GM21360 (cell line): Measurements from ENCODE around the gene PRDX1.

Experiments used
- ATAC-seq: cut with Tn5 transposase; IDR thresholded peaks from one replicate; pipeline ENCODE4 v1.9.1; 2021; ENCODE audit warnings: mild to moderate bottlenecking, moderate library complexity; ENCODE audit not compliant: unreplicated experiment

Gene PRDX1

DNA sequence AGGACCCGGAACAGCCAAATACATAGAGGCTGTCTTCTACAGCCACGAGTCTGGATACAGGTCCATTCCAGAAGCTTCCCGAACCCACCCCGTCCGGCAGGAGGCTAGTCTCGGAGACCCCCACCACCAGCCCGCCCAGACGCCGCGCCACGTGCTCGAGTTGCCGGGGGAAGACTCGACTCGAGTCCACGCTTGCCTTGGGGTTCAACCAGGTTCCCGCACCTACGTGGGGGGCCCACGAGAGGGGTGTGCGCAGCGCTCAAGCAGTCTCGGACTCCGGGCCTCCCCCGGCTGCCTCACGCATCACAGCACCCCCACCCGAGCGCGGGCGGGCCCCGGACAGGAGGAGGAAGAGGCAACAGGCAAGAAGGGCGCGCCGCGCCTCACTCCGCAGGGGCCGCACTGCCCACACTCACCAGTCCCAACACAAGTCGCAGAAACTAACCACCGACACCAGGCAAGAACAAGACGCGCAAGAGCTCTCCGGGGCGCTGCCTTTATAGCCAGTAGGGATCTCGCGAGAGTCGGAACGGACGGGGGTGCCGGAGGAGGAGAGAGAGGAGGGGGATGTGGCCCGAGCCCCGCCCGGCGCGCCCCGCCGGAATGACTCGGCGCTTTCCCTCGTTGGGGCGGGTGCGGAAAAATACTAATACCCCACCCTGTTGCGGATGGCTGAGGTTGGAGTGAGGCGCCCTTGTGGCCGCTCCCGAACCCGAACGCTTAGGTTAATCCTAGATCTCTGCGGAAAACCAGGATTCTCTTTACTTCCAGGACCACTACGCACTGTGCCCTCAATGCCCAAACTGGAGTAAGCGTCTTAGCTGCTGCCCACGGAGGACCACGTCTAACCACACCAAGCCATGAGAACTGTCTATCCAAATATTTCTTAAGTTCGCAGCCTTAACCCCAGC is at the start of gene PRDX1:
TSS of gene PRDX1 (minus strand) at position 472 of the 911 bp plus-strand sequence. CDS start 2,841 bp downstream, outside the sequence.
- peak; percentile 82 for ATAC-seq

GRCh38 chr1:45570631-45571030 is 48.9 kb upstream of the PRDX1 start:
- ATAC-seq, result no peak

GRCh38 chr1:45569962-45570581 is 48.4 kb upstream of the PRDX1 start:
- peak; percentile 57 for ATAC-seq

GRCh38 chr1:45569571-45569961 is 47.9 kb upstream of the PRDX1 start:
- ATAC-seq, result no peak

GRCh38 chr1:45568421-45568820 is 46.7 kb upstream of the PRDX1 start:
- no peak for ATAC-seq

DNA sequence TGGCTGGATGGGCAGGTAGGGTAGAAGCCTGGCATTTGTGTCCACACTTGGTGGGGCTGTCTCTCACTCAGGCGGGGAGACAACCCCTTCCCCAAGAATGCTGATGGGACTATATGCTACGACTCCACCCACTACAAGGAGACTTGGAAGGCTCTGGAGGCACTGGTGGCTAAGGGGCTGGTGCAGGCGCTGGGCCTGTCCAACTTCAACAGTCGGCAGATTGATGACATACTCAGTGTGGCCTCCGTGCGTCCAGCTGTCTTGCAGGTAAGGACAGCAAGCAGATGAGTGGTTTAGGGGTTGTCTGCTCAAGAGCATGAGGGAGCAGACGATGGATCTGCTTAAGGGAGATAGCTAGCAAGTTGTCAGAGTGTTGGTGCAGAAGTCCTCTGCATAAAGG is 46.2 kb upstream of the PRDX1 start:
- ATAC-seq, result no peak

DNA sequence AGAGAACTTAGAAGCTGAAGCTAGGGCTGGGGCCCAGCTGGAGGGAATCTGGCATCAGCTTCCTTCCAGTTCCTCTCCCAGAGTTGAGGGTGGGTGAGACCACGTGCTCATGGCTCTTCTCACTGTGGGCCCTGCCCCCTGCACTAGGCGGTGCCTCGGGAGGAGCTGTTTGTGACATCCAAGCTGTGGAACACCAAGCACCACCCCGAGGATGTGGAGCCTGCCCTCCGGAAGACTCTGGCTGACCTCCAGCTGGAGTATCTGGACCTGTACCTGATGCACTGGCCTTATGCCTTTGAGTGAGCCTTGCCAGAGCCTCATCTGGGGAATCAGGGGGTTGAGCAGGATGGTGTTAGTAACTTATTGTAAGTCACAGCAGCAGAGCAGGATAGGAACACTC is 45.0 kb upstream of the PRDX1 start:
- no peak for ATAC-seq

DNA sequence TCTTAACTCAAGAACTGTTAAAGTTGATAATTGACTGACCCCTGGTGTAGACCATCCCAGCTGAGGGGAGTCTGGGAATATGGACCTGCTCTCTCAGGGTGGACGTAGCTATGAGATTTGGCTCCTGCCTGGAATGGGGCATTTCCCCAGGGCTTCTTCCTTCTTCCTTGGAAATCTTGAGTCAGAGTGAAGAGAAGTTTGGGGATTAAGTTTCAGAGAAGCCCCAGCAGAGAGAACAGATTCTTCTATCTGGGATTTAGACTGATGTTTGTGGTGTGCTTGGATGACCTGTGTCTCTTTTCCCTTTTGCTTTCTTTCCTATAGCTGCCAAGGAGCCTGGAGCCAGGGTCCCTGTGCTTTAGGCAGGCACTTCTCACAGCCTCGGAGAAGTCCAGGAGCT is 42.2 kb upstream of the PRDX1 start:
- ATAC-seq, result no peak

- no peak for ATAC-seq
Measured at GRCh38 chr1:45557422-45557944, 35.8 kb upstream of the PRDX1 start.

GRCh38 chr1:45554198-45554597 is 32.5 kb upstream of the PRDX1 start:
- no peak for ATAC-seq

DNA sequence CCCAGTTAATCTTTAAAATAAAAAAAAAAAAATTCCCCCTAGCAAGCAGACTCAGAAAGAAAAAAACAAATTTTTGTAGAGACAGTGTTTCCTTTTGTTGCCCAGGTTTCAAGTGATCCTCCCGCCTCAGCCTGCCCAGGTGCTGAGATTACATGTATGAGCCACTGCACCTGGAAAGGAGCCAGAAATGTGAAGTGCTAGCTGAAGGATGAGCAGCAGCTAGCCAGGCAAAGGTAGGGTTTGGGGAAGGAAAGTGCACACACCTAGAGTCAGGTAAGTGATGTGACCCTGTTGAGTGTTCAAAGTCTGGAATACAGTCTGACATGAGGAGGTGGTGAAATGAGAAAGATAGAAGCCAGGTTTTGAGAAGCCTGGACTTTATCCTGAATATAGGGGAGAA is 30.6 kb upstream of the PRDX1 start:
- no peak for ATAC-seq

GRCh38 chr1:45551684-45552083 is 30.0 kb upstream of the PRDX1 start:
- no peak for ATAC-seq

- ATAC-seq, result peak; percentile 84
Measured at GRCh38 chr1:45550401-45551351, 29.0 kb upstream of the PRDX1 start, which contains the start of gene AKR1A1. Gene AKR1A1, plus strand, starts transcription at chr1:45550826. Its CDS starts 10,969 bp downstream, at chr1:45561795.

DNA sequence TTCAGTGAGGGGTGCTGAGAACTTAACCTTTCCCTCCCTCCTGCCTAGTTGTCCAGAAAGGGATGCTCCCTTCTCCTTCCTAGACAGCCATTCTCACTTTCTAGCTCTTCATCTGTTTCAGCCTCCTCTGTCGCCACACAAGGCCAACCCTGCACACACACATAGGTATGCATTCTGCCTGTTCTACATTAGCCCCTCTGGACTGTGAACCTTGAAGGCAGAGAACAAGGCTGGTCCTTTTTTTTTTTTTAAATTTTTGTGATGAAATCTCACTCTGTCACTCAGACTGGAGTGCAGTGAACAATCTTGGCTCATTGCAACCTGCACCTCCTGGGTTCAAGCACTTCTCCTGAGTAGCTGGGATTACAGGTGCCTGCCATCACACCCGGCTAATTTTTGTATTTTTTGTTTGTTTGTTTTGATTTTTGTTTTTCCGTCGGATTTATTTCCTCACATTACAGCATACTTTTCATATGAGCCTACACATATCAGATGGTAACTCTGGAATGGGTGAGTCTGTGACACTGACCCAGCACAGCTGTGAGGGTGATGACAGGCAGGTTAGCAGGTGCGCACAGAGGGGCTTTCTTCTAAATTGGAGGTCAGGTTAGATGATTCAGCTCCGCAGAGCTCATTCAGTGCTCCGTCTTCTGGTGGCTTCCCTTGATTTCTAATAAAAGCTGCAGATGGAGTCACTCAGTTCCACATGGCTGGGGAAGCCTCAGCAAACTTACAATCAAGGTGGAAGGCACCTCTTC is 24.0 kb upstream of the PRDX1 start:
- ATAC-seq, result no peak

- no peak for ATAC-seq
Measured at GRCh38 chr1:45545019-45545493, 23.4 kb upstream of the PRDX1 start.

- ATAC-seq, result no peak
Measured at GRCh38 chr1:45544530-45544929, 22.8 kb upstream of the PRDX1 start.

DNA sequence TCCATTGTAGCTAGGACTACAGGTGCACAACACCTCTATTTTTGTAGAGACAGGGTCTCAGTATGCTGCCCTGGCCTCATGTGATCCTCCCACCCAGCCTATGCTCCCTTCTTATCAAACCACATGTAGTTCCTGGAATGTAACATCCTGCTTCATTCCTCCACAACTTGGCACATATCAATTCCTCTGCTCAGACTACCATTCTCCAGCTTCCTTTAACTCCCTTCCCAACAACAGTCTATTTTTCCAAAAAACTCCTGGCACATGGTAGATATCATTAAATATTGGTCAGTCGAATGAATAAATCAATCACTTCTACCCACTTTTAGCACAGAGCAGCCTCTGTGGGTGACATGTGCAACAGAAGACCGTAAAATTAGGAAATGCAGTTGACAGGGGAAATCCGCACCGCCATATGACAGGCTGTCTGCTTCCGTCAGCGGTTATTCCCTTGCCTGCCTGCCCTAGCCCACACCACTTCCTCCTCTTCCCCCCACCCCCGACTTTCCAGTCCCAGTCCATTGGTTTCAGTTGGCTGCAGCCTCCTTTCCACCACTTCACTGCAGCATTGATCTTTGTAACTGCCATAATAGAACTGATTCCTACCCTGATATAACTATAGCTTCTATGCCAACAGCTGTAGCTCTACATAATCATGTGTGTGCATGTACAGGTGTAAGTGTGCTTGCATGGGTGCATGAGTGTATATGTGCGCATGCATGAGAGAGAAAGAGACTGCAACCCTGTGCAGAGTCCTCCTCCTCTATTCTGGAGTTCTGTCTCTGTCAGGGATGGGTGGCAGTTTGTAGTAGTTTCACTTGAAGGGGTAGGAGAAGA is 22.1 kb upstream of the PRDX1 start:
- ATAC-seq, result peak; percentile 64

DNA sequence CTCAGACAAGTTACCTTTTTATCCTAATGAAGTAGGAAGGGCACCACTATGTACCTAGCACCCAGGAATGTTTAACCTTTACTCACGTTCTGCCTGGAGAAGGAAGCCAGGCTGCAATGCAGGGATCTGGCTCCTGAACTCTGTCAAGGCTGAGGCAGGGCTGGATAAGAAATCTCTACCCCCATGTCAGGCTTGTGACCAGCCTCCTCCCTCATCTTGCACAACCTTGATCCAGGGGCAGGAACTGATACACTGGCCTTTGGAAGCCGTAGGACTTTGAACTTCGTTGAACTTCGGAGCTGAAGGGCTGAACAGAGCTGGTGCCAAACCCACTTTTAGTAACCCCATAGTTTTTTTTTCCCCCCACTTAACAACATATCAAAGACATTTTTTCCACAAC is 20.9 kb upstream of the PRDX1 start:
- no peak for ATAC-seq

GRCh38 chr1:45541193-45541592 is 19.5 kb upstream of the PRDX1 start:
- no peak for ATAC-seq
